ENCODE measurements around the gene NIPA2. TPM values are rescaled to one million over a fixed set of nuclear protein-coding genes. Genes with fewer than 3 reads are reported as not detected.

Gene NIPA2
- total RNA-seq, 1 experiment from 2014 or later = 77.9 TPM

DNA sequence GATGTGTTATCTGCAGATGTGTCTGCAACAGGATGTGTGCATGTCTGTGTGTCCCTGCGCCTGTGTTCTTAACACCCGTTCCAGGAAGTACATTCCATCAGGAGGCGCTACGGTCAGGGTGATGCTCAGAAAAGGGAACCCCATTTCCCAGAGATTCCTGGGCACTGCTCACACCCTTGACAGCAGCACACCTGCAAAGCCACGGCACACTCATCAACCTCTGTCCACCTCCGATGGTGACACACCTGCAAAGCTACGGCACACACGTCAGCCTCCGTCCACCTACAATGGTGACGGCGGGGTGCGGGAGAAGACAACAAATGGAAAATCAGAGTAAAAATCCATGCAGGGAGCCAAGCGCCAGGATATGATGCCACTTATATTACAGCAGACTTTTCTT lies 55.4 kb downstream of the NIPA2 start:
- H3K23me2 ChIP-seq (ENCODE audit: insufficient read length, low read depth, low read length, poor library complexity, severe bottlenecking) = no peaks in the 10 kb centered on the region
- H2AK5ac ChIP-seq (ENCODE audit: insufficient read length, low read length) = no peak overlapping the region
- no peaks in the 10 kb centered on the region for H3K27me3 ChIP-seq (ENCODE audit: insufficient read depth, low read length)
- H3K27ac ChIP-seq (ENCODE audit: insufficient read length, low read depth, low read length) = no peak overlapping the region
- no peaks in the 10 kb centered on the region for H3K79me1 ChIP-seq (ENCODE audit: insufficient read depth, low read depth, low read length, poor library complexity, severe bottlenecking)
- H4K91ac ChIP-seq (ENCODE audit: insufficient read length, low read depth, low read length) = no peak overlapping the region
- no peaks in the 10 kb centered on the region for H3K4me1 ChIP-seq (ENCODE audit: insufficient read depth, low read length)
- WGBS (ENCODE audit: extremely low coverage, insufficient read length, low lambda C conversion rate) = no CpG with 5 or more reads among the region's 13 CpGs
- no peak overlapping the region; a peak in 1 of 7 replicates for H3K27ac Mint-ChIP-seq
- H3K4ac ChIP-seq (ENCODE audit: low read depth, low read length) = no peak overlapping the region
- H3K9ac ChIP-seq (ENCODE audit: extremely low read depth, insufficient read length, low read length) = no peak overlapping the region
- no peaks in the 10 kb centered on the region for H3K9me3 ChIP-seq (ENCODE audit: control insufficient read depth, low read depth, low read length)
- no peak overlapping the region for H2BK120ac ChIP-seq (ENCODE audit: low read depth, low read length, poor library complexity, severe bottlenecking)
- no peak overlapping the region for H3K4me2 ChIP-seq (ENCODE audit: insufficient read depth, insufficient read length, low read length)
- H2BK15ac ChIP-seq (ENCODE audit: low read depth, low read length) = no peak overlapping the region
- H4K5ac ChIP-seq (ENCODE audit: insufficient read length, low read depth, low read length) = no peak overlapping the region
- no peak overlapping the region for H4K8ac ChIP-seq (replicated peaks; ENCODE audit: insufficient read length, low read depth, low read length)
- no peak overlapping the region for H3K56ac ChIP-seq (ENCODE audit: insufficient read length, low read depth, low read length)
- H2BK20ac ChIP-seq (ENCODE audit: low read depth, low read length, poor library complexity, severe bottlenecking) = no peak overlapping the region
- H3T11ph ChIP-seq (ENCODE audit: low read length) = no peak overlapping the region
- no peaks in the 10 kb centered on the region; a peak in 1 of 5 replicates for H3K9me3 Mint-ChIP-seq
- no peaks in the 10 kb centered on the region for H3K4me1 Mint-ChIP-seq
- DNase-seq = no peak
- no peak overlapping the region for H2BK5ac ChIP-seq (ENCODE audit: insufficient read length, low read length)
- H2AFZ ChIP-seq (ENCODE audit: low read length) = no peak overlapping the region
- H3K27me3 Mint-ChIP-seq (ENCODE audit: low read depth) = no peaks in the 10 kb centered on the region
- no peak overlapping the region for H3K14ac ChIP-seq (ENCODE audit: insufficient read depth, low read length)
- H4K20me1 ChIP-seq (ENCODE audit: control insufficient read depth, insufficient read depth, insufficient read length) = no peaks in the 10 kb centered on the region
- peaks cover 9 to 19% (median 15%) of the 10 kb centered on the region in 3 experiments; a peak in 6 of 7 replicates for H3K36me3 Mint-ChIP-seq (ENCODE audit: insufficient read depth in 1 of 3, low read depth in 3 of 3)
- no peaks in the 10 kb centered on the region for H3K79me2 ChIP-seq (ENCODE audit: insufficient read depth, low read length)
- H3K18ac ChIP-seq (ENCODE audit: insufficient read length, low read depth, low read length) = no peak overlapping the region
- H3K23ac ChIP-seq (ENCODE audit: insufficient read length, low read depth, low read length) = no peak overlapping the region
- no peak overlapping the region for H2BK12ac ChIP-seq (ENCODE audit: insufficient read length, low read depth, low read length)
- H3K4me3 Mint-ChIP-seq = no peak overlapping the region
- TF ChIP-seq, protein P1, sequence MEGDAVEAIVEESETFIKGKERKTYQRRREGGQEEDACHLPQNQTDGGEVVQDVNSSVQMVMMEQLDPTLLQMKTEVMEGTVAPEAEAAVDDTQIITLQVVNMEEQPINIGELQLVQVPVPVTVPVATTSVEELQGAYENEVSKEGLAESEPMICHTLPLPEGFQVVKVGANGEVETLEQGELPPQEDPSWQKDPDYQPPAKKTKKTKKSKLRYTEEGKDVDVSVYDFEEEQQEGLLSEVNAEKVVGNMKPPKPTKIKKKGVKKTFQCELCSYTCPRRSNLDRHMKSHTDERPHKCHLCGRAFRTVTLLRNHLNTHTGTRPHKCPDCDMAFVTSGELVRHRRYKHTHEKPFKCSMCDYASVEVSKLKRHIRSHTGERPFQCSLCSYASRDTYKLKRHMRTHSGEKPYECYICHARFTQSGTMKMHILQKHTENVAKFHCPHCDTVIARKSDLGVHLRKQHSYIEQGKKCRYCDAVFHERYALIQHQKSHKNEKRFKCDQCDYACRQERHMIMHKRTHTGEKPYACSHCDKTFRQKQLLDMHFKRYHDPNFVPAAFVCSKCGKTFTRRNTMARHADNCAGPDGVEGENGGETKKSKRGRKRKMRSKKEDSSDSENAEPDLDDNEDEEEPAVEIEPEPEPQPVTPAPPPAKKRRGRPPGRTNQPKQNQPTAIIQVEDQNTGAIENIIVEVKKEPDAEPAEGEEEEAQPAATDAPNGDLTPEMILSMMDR (conservative IDR thresholded peaks at IDR 0.05) = no peak

Data from H9 (cell line).